Endothelial cell of umbilical vein (primary cell): ENCODE data around the gene GALNT10. TPM values are rescaled to one million over a fixed set of nuclear protein-coding genes. Genes with fewer than 3 reads are reported as not detected.

Source experiments
- BruUV-seq: library from RNA; stranded (reverse); fragments of 400-500 nt; replicated peaks from 2 replicates; lab custom pipeline; 2021; lab: Mats Ljungman, UMichigan
- CTCF ChIA-PET: fragments of 300-600, 350-600 bp; sonication (Branson Sonifier 250); formaldehyde crosslinking; loops from one replicate; lab custom pipeline; 2021; ENCODE audit warnings: antibody characterized with exemption, inconsistent platforms; lab: Charles Lee
- POLR2A ChIA-PET: fragments of 300-600, 350-600 bp; sonication (Branson Sonifier 250); formaldehyde crosslinking; loops from one replicate; lab custom pipeline; 2021; ENCODE audit warnings: antibody characterized with exemption, inconsistent platforms; lab: Charles Lee
- DNase-seq: peaks from one replicate; pipeline ENCODE4 v3.0.0-alpha.2; 2011; ENCODE audit warnings: low read depth, low spot score
- FAIRE-seq: peaks from 2 replicates; lab custom pipeline; 2011; peaks lifted over from hg19 to GRCh38; lab: Jason Lieb, UNC
- H2AFZ ChIP-seq: 2 replicates; pipeline ENCODE4 v1.6.0; 2012; ENCODE audit warnings: low read depth, low read length, control low read depth, inconsistent platforms
- H3K27ac ChIP-seq: 2 replicates; pipeline ENCODE4 v1.5.1; 2011; ENCODE audit warnings: low read depth, mild to moderate bottlenecking, control low read depth, low read length, moderate library complexity; ENCODE audit not compliant: insufficient read depth
- H3K27me3 ChIP-seq, 2 experiments: 2 replicates each; pipeline versions ENCODE4 v1.6.0 to v1.6.1; 2011; ENCODE audit warnings: low read length in 2 of 2, mixed read lengths in 1 of 2; ENCODE audit not compliant: control insufficient read depth in 2 of 2, insufficient read depth in 2 of 2
- H3K36me3 ChIP-seq, 2 experiments: 2 replicates in 1 of 2; 3 replicates in 1 of 2; pipeline ENCODE4 v1.5.1; 2011; ENCODE audit warnings: low read length in 2 of 2, mild to moderate bottlenecking in 1 of 2, moderate library complexity in 1 of 2; ENCODE audit not compliant: control insufficient read depth in 2 of 2, insufficient read depth in 2 of 2; ENCODE audit errors: extremely low read depth in 1 of 2
- H3K4me1 ChIP-seq: 3 replicates; pipeline ENCODE4 v1.5.1; 2011; ENCODE audit warnings: mild to moderate bottlenecking, low read length; ENCODE audit not compliant: control insufficient read depth, insufficient read depth; ENCODE audit errors: extremely low read depth
- H3K4me2 ChIP-seq: 2 replicates; pipeline ENCODE4 v1.6.1; 2011; ENCODE audit warnings: low read length, control low read depth, mixed read lengths; ENCODE audit not compliant: insufficient read depth
- H3K4me3 ChIP-seq, 3 experiments: fragments of 200-600 bp in 1 of 3; sonication (generic), shearing (Covaris generic) in 1 of 3; replicated peaks in 1 of 3; 2 replicates each; pipeline ENCODE4 v1.5.1; 2011 to 2016; ENCODE audit warnings: control low read depth in 3 of 3, low read length in 3 of 3, mild to moderate bottlenecking in 2 of 3, inconsistent platforms in 1 of 3, low read depth in 1 of 3, moderate library complexity in 1 of 3; ENCODE audit not compliant: insufficient read depth in 1 of 3
- H3K79me2 ChIP-seq: 2 replicates; pipeline ENCODE4 v1.6.0; 2012; ENCODE audit warnings: low read length, inconsistent platforms; ENCODE audit not compliant: control insufficient read depth, insufficient read depth
- H3K9ac ChIP-seq: replicated peaks from 2 replicates; pipeline ENCODE3; 2011; ENCODE audit warnings: low read length, control low read depth; ENCODE audit not compliant: insufficient read depth; ENCODE audit errors: extremely low read depth
- H3K9me1 ChIP-seq: replicated peaks from 3 replicates; pipeline ENCODE4 v1.6.0; 2011; ENCODE audit warnings: mild to moderate bottlenecking, low read length; ENCODE audit not compliant: control insufficient read depth, insufficient read depth; ENCODE audit errors: extremely low read depth
- H3K9me3 ChIP-seq: replicated peaks from 2 replicates; pipeline ENCODE4 v1.5.1; 2012; ENCODE audit warnings: low read length, inconsistent platforms; ENCODE audit not compliant: control insufficient read depth, insufficient read depth
- H4K20me1 ChIP-seq: replicated peaks from 2 replicates; pipeline ENCODE3; 2011; ENCODE audit warnings: mild to moderate bottlenecking, low read length; ENCODE audit not compliant: control insufficient read depth, insufficient read depth; ENCODE audit errors: extremely low read depth
- EZH2 ChIP-seq: IDR thresholded peaks from 2 replicates; pipeline ENCODE4 v1.6.1; 2012; ENCODE audit warnings: borderline replicate concordance, low read depth, mild to moderate bottlenecking, moderate library complexity, low read length, inconsistent platforms; ENCODE audit not compliant: severe bottlenecking
- FOS ChIP-seq: IDR thresholded peaks from 2 replicates; pipeline ENCODE4 v1.6.1; 2011; ENCODE audit warnings: mild to moderate bottlenecking, low read length, moderate library complexity, borderline replicate concordance; ENCODE audit not compliant: insufficient read depth
- GATA2 ChIP-seq: IDR thresholded peaks from 2 replicates; pipeline ENCODE4 v1.7.0; 2011; ENCODE audit warnings: low read depth, mild to moderate bottlenecking, moderate library complexity, mixed read lengths, low read length; ENCODE audit not compliant: insufficient read length, insufficient read depth
- POLR2A ChIP-seq: IDR thresholded peaks from 2 replicates; pipeline ENCODE4 v1.6.1; 2012; ENCODE audit warnings: low read depth, mild to moderate bottlenecking, control low read depth, low read length
- POLR2AphosphoS5 ChIP-seq: IDR thresholded peaks from 2 replicates; pipeline ENCODE4 v1.6.1; 2012; ENCODE audit warnings: low read depth, mild to moderate bottlenecking, control low read depth, low read length, moderate library complexity; ENCODE audit not compliant: insufficient read depth
- dilution Hi-C: fragments of 300-500 bp; cut with MboI; formaldehyde crosslinking; loops from one replicate; pipeline ENCODE4 v1.15.0; 2019; ENCODE audit warnings: low sequenced_read_pairs; ENCODE audit not compliant: extremely low pct_ligation_motif_present
- intact Hi-C: fragments of 100-400 bp; cut with micrococcal nuclease; formaldehyde crosslinking; loops from one replicate; pipeline ENCODE4 v1.10.0; 2022
- polyA plus RNA-seq, 4 experiments: library from polyadenylated mRNA; depleted of rRNA in 3 of 4; stranded (reverse) in 3 of 4; unstranded in 1 of 4; fragments of >200 nt; gene quantifications; 2 replicates each; pipeline versions ENCODE4 v1.2.1 to v1.2.3, GENCODE V29; 2011 to 2012; ENCODE audit warnings: missing spikeins in 1 of 4
- total RNA-seq: library from RNA; stranded (reverse); gene quantifications from 2 replicates; pipeline ENCODE4 v1.2.3, GENCODE V29; 2021
- TF ChIP-seq, protein P1 (sequence below), 2 donors: IDR thresholded peaks; 1 replicate in 1 of 2; 2 replicates in 1 of 2; pipeline ENCODE4 v1.5.1; 2011; ENCODE audit warnings: low read length in 2 of 2, mild to moderate bottlenecking in 2 of 2, moderate library complexity in 2 of 2, control low read depth in 1 of 2, inconsistent platforms in 1 of 2, low read depth in 1 of 2; ENCODE audit not compliant: insufficient read depth in 1 of 2; ENCODE audit errors: extremely low read depth in 1 of 2

GALNT10 gene
- total and polyA plus RNA-seq, 2 donors (not counting 3 experiments of a cell fraction or from before 2014, with no cell fraction given) = 70.2 to 77.6 TPM

DNA sequence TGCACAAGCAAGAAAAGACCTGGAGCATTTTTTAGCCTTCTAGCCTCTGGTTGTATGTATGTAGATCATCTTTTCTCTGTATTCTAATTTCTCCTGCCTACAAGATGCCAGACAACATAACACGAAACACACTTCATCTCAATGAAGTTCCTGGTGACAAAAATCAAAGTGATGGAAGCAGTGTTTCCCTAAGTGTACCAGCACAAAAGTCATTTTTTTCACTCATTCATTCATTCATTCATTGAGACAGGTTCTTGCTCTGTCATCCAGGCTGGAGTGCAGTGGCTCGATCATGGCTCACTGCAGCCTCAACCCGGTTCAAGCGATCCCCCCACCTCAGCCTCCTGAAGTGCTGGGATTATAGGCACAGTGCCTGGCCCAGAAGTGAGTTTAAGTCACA, 183.7 kb downstream of the GALNT10 start:
- Histone ChIP-seq H3K4me3 (no peak overlapping the region), H3K36me3 (peaks cover 8 to 24% of the 10 kb centered on the region in 2 experiments), H3K79me2 (no peaks in the 10 kb centered on the region), H3K9ac (no peak overlapping the region), H3K4me2 (no peak overlapping the region), H3K9me3 (no peaks in the 10 kb centered on the region), H2AFZ (no peak overlapping the region), H3K27me3 (no peaks in the 10 kb centered on the region), H3K9me1 (no peaks in the 10 kb centered on the region), H3K4me1 (peaks cover 9% of the 10 kb centered on the region), H4K20me1 (no peaks in the 10 kb centered on the region), H3K27ac (no peak overlapping the region)
- ChIA-PET POLR2A (no interaction called here), CTCF (no interaction called here)
- intact Hi-C loops (no loop called here), dilution Hi-C loops (no loop called here)
- no TSS peak for BruUV-seq
- DNase-seq (no peak), FAIRE-seq (peak; percentile 18)
- TF ChIP-seq, protein P1, sequence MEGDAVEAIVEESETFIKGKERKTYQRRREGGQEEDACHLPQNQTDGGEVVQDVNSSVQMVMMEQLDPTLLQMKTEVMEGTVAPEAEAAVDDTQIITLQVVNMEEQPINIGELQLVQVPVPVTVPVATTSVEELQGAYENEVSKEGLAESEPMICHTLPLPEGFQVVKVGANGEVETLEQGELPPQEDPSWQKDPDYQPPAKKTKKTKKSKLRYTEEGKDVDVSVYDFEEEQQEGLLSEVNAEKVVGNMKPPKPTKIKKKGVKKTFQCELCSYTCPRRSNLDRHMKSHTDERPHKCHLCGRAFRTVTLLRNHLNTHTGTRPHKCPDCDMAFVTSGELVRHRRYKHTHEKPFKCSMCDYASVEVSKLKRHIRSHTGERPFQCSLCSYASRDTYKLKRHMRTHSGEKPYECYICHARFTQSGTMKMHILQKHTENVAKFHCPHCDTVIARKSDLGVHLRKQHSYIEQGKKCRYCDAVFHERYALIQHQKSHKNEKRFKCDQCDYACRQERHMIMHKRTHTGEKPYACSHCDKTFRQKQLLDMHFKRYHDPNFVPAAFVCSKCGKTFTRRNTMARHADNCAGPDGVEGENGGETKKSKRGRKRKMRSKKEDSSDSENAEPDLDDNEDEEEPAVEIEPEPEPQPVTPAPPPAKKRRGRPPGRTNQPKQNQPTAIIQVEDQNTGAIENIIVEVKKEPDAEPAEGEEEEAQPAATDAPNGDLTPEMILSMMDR (IDR thresholded peaks at IDR 0.05; ENCODE audit: extremely low read depth in 1 of 2, insufficient read depth in 1 of 2, low read depth in 1 of 2, low read length in 2 of 2) = no peak
- TF ChIP-seq EZH2 (no peak), POLR2AphosphoS5 (no peak), GATA2 (no peak), POLR2A (no peak), FOS (no peak)
